CD14-positive monocyte (primary cell): ENCODE data around the gene GABARAP. TPM values are rescaled to one million over a fixed set of nuclear protein-coding genes. Genes with fewer than 3 reads are reported as not detected.

Experiments
- DNase-seq, 3 donors: peaks; one replicate each; pipeline ENCODE4 v3.0.0-alpha.2; 2011 to 2022
- H2AFZ ChIP-seq: 2 replicates; pipeline ENCODE4 v1.6.0; 2012; ENCODE audit warnings: mild to moderate bottlenecking, low read depth, low read length, inconsistent platforms; ENCODE audit not compliant: insufficient read depth, poor library complexity, severe bottlenecking
- H3K27ac ChIP-seq, 2 donors: 1 replicate in 1 of 2; 2 replicates in 1 of 2; pipeline ENCODE4 v1.5.1; 2012 to 2013; ENCODE audit warnings: low read length in 2 of 2, control low read depth in 1 of 2, inconsistent platforms in 1 of 2, low read depth in 1 of 2, mild to moderate bottlenecking in 1 of 2
- H3K27me3 ChIP-seq, 2 donors: one replicate each; pipeline versions ENCODE4 v1.6.0 to v1.6.1; 2011 to 2013; ENCODE audit warnings: low read length in 2 of 2; ENCODE audit not compliant: control insufficient read depth in 2 of 2, insufficient read depth in 2 of 2
- H3K36me3 ChIP-seq, 2 donors: replicated peaks in 1 of 2; 1 replicate in 1 of 2; 2 replicates in 1 of 2; pipeline versions ENCODE4 v1.5.1 to v1.6.1; 2012 to 2013; ENCODE audit warnings: low read length in 2 of 2, control low read depth in 1 of 2, inconsistent platforms in 1 of 2, mild to moderate bottlenecking in 1 of 2; ENCODE audit not compliant: insufficient read depth in 2 of 2, control insufficient read depth in 1 of 2
- H3K4me1 ChIP-seq, 2 donors: 1 replicate in 1 of 2; 2 replicates in 1 of 2; pipeline versions ENCODE4 v1.5.1 to v1.6.1; 2012 to 2013; ENCODE audit warnings: low read length in 2 of 2, control low read depth in 1 of 2, inconsistent platforms in 1 of 2, mild to moderate bottlenecking in 1 of 2, moderate library complexity in 1 of 2; ENCODE audit not compliant: insufficient read depth in 2 of 2, control insufficient read depth in 1 of 2
- H3K4me2 ChIP-seq: replicated peaks from 2 replicates; pipeline ENCODE3; 2012; ENCODE audit warnings: low read length, moderate library complexity, mild to moderate bottlenecking; ENCODE audit not compliant: poor library complexity, severe bottlenecking; ENCODE audit errors: extremely low read depth
- H3K4me3 ChIP-seq, 3 experiments: fragments of 200-600 bp in 1 of 3; sonication (generic) in 1 of 3; replicated peaks in 1 of 3; 1 replicate in 2 of 3; 2 replicates in 1 of 3; pipeline ENCODE4 v1.5.1; 2011 to 2013; ENCODE audit warnings: low read length in 3 of 3, mild to moderate bottlenecking in 3 of 3, control low read depth in 2 of 3, low read depth in 2 of 3, inconsistent platforms in 1 of 3, moderate library complexity in 1 of 3
- H3K79me2 ChIP-seq: 2 replicates; pipeline ENCODE4 v1.6.0; 2012; ENCODE audit warnings: mild to moderate bottlenecking, control low read depth, inconsistent platforms, low read length, moderate library complexity; ENCODE audit not compliant: insufficient read depth
- H3K9ac ChIP-seq: 2 replicates; pipeline ENCODE4 v1.6.0; 2017; ENCODE audit warnings: low read length, mild to moderate bottlenecking; ENCODE audit not compliant: insufficient read depth, poor library complexity, severe bottlenecking
- H3K9me3 ChIP-seq, 2 donors: replicated peaks in 1 of 2; 1 replicate in 1 of 2; 2 replicates in 1 of 2; pipeline versions ENCODE4 v1.5.1 to v1.6.1; 2012 to 2013; ENCODE audit warnings: low read length in 2 of 2, control low read depth in 1 of 2; ENCODE audit not compliant: control insufficient read depth in 1 of 2, insufficient read depth in 1 of 2
- H4K20me1 ChIP-seq: 2 replicates; pipeline ENCODE4 v1.6.0; 2012; ENCODE audit warnings: mild to moderate bottlenecking, low read length, control low read depth, moderate library complexity; ENCODE audit not compliant: insufficient read depth
- H3K27ac Mint-ChIP-seq, 7 donors: one replicate each; pipeline ENCODE4 v1.8.0; 2020; ENCODE audit warnings: mild to moderate bottlenecking in 7 of 7, mixed read lengths in 7 of 7, moderate library complexity in 6 of 7, inconsistent platforms in 2 of 7
- H3K27me3 Mint-ChIP-seq, 3 donors: one replicate each; pipeline ENCODE4 v1.8.0; 2021 to 2022; ENCODE audit warnings: low read depth in 3 of 3, mild to moderate bottlenecking in 3 of 3, mixed read lengths in 3 of 3, moderate library complexity in 3 of 3, inconsistent platforms in 1 of 3
- H3K36me3 Mint-ChIP-seq, 2 donors: one replicate each; pipeline ENCODE4 v1.8.0; 2020; ENCODE audit warnings: mixed read lengths in 2 of 2, inconsistent platforms in 1 of 2, mild to moderate bottlenecking in 1 of 2
- H3K4me1 Mint-ChIP-seq: one replicate; pipeline ENCODE4 v1.8.0; 2020; ENCODE audit warnings: mild to moderate bottlenecking, mixed read lengths
- H3K4me3 Mint-ChIP-seq, 2 donors: one replicate each; pipeline ENCODE4 v1.8.0; 2020; ENCODE audit warnings: mild to moderate bottlenecking in 2 of 2, mixed read lengths in 2 of 2, moderate library complexity in 1 of 2
- H3K9me3 Mint-ChIP-seq, 7 donors: one replicate each; pipeline ENCODE4 v1.8.0; 2020 to 2022; ENCODE audit warnings: mixed read lengths in 7 of 7, mild to moderate bottlenecking in 6 of 7, moderate library complexity in 6 of 7, inconsistent platforms in 2 of 7
- CTCF ChIP-seq: fragments of 200-600 bp; IDR thresholded peaks from one replicate; pipeline ENCODE4 v1.8.0; 2022; ENCODE audit warnings: antibody characterized with exemption, mild to moderate bottlenecking
- WGBS: methylation state at CpG from one replicate; pipeline ENCODE4 v1.1.5; 2013; ENCODE audit warnings: missing lambda C conversion rate; ENCODE audit not compliant: insufficient coverage; 5-methylcytosine and 5-hydroxymethylcytosine counted together
- intact Hi-C, 2 donors: fragments of 100-400 bp; cut with micrococcal nuclease; formaldehyde crosslinking; loops; one replicate each; pipeline versions ENCODE4 v1.15.0 to v1.15.1; 2023
- polyA plus RNA-seq, 3 donors: library from polyadenylated mRNA; depleted of rRNA in 1 of 3; unstranded in 2 of 3; stranded (reverse) in 1 of 3; fragments of 300-500 nt in 2 of 3; fragments of >200 nt in 1 of 3; fragmentation: Illumina TruSeq in 2 of 3; gene quantifications; 1 replicate in 2 of 3; 2 replicates in 1 of 3; pipeline ENCODE4 v1.2.3, GENCODE V29; 2012 to 2021

The GABARAP gene
- polyA plus RNA-seq, 3 donors = 1,029 to 2,937 (median 2,814) TPM

- Histone ChIP-seq H4K20me1 (no peaks in the 10 kb centered on the region), H3K9me3 (no peaks in the 10 kb centered on the region), H3K36me3 (no peaks in the 10 kb centered on the region), H3K79me2 (no peaks in the 10 kb centered on the region), H3K27ac (no peak overlapping the region), H3K27me3 (peaks cover 13 to 60% of the 10 kb centered on the region in 2 donors), H3K9ac (no peak overlapping the region), H3K4me3 (no peak overlapping the region), H3K4me1 (peaks cover 27 to 28% of the 10 kb centered on the region in 2 donors), H2AFZ (no peak overlapping the region), H3K4me2 (no peak overlapping the region)
- H3K27me3 Mint-ChIP-seq = peaks cover 62 to 88% (median 66%) of the 10 kb centered on the region in 3 donors
- H3K36me3 Mint-ChIP-seq = peaks cover 0 to 5% of the 10 kb centered on the region in 2 donors
- no peak for TF ChIP-seq CTCF
- 98% methylated on average over 11 of the region's 18 CpGs for WGBS
- DNase-seq = no peak
- peak overlapping the region in 2 of 7 donors; percentile 7 to 35 for H3K27ac Mint-ChIP-seq
- H3K9me3 Mint-ChIP-seq = peaks cover 0 to 15% (median 2%) of the 10 kb centered on the region in 7 donors
- intact Hi-C loops = loop anchor here in 1 of 2 donors (5.0 kb wide), 1 partner anchor 59 kb away; no protein-coding TSS in a partner anchor
- peak overlapping the region in 1 of 2 donors; percentile 82 for H3K4me3 Mint-ChIP-seq
- H3K4me1 Mint-ChIP-seq = peaks cover 30% of the 10 kb centered on the region
Measured at GRCh38 chr17:7283471-7284216, 41.4 kb upstream of the GABARAP start.

DNA sequence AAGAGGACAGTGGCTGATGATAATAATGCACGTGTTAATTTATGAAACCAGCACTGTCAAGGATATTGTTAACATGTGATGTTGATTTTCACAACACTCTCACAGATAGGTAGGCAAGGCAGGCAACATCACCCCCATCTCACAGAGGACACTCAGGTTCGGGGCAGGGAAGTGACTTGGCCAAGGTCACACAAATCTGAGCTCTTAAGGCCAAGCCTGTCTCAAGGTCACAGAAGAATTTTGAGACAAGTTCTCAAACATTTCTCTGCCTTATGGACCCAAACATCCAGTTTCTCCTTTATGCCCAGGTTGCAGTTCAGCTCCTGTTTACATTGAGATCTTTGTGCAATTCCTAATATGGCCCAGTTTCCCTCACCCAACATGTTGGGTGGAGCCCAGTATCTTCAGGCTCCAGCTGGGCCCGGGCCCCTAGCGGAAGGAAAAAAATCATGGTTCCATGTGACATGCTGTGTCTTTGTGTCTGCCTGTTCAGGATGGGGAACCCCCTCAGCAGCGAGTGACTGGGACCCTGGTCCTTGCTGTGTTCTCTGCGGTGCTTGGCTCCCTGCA, 40.6 kb upstream of the GABARAP start:
- WGBS = 65% methylated on average over 5 of the region's 6 CpGs

More for the DNA sequence above, 40.6 kb upstream of the GABARAP start:
- Histone ChIP-seq H3K27ac (no peak overlapping the region), H3K4me1 (peaks cover 27 to 28% of the 10 kb centered on the region in 2 donors), H2AFZ (no peak overlapping the region), H3K36me3 (no peaks in the 10 kb centered on the region), H4K20me1 (no peaks in the 10 kb centered on the region), H3K4me3 (no peak overlapping the region), H3K9me3 (no peaks in the 10 kb centered on the region), H3K79me2 (no peaks in the 10 kb centered on the region), H3K9ac (no peak overlapping the region), H3K4me2 (no peak overlapping the region), H3K27me3 (peaks cover 13 to 54% of the 10 kb centered on the region in 2 donors)
- peaks cover 30% of the 10 kb centered on the region for H3K4me1 Mint-ChIP-seq
- intact Hi-C loops = loop anchor here in 1 of 2 donors (5.0 kb wide), 1 partner anchor 59 kb away; no protein-coding TSS in a partner anchor
- peaks cover 0 to 15% (median 2%) of the 10 kb centered on the region in 7 donors for H3K9me3 Mint-ChIP-seq
- H3K36me3 Mint-ChIP-seq = peaks cover 0 to 5% of the 10 kb centered on the region in 2 donors
- H3K27ac Mint-ChIP-seq = peak overlapping the region in 3 of 7 donors; percentile 8 to 41 (median 35)
- H3K27me3 Mint-ChIP-seq = peaks cover 53 to 85% (median 58%) of the 10 kb centered on the region in 3 donors
- no peak for TF ChIP-seq CTCF
- peak overlapping the region in 1 of 2 donors; percentile 82 for H3K4me3 Mint-ChIP-seq
- DNase-seq = peak in 1 of 3 donors; percentile 33
